Fibroblast of lung (primary cell): Measurements from ENCODE around the gene KRTAP21-2.

Experiments
- CTCF ChIP-seq, 2 donors: IDR thresholded peaks in 1 of 2; conservative IDR thresholded peaks in 1 of 2; 1 replicate in 1 of 2; 2 replicates in 1 of 2; pipeline ENCODE4 v1.5.1; 2011 to 2012; ENCODE audit warnings: low read length in 2 of 2, control low read depth in 1 of 2, inconsistent platforms in 1 of 2, low read depth in 1 of 2, mild to moderate bottlenecking in 1 of 2
- EZH2 ChIP-seq: IDR thresholded peaks from 2 replicates; pipeline ENCODE4 v1.5.1; 2012; ENCODE audit warnings: low read length, control low read depth, mild to moderate bottlenecking; ENCODE audit errors: missing control alignments

GRCh38 chr21:30710499-30710898 is 36.6 kb downstream of the KRTAP21-2 start:
- TF ChIP-seq CTCF (conservative IDR thresholded peaks at IDR 0.05 in 1 of 2, IDR thresholded peaks at IDR 0.05 in 1 of 2; ENCODE audit: low read depth in 1 of 2, low read length in 2 of 2) (no peak), EZH2 (no peak)
